Measurements from ENCODE around the gene SRBD1.

DNA sequence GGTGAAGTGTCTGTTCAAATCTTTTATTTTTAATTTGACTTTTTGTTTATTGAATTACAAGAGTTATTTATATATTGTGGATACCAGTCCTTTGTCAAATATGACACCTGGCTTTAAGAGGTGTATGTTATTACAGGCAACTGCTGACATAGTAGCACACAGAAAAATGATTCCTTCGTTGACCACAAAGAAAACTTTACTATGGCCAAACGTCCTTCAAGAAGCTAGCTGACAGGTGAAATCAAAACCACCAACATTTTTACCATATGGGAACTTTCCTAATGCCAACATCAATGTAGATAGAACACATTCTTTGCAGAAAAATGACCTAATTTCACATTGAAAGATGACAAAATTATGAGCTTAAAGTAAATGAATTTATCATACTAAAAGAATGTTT lies 6.4 kb upstream of the SRBD1 start:
- TF ChIP-seq GATA2 (IDR thresholded peaks at IDR 0.05; ENCODE audit: low read depth, low read length): no peak
- no peak for TF ChIP-seq GATA3 (IDR thresholded peaks at IDR 0.05; ENCODE audit: low read depth, low read length)
